ENCODE data around the gene SCEL.

GRCh38 chr13:77533875-77534788 lies 1.4 kb upstream of the SCEL start:
- TF ChIP-seq CTCF (conservative IDR thresholded peaks at IDR 0.05) (no peak), ZFX (IDR thresholded peaks at IDR 0.05) (no peak)
